CD4-positive, alpha-beta T cell treated with Interleukin-15 for 1 hour (primary cell): ENCODE data around the gene TCFL5.

Experiments
- DNase-seq: peaks from one replicate; pipeline ENCODE4 v3.0.0-alpha.2; 2020

Gene TCFL5

DNA sequence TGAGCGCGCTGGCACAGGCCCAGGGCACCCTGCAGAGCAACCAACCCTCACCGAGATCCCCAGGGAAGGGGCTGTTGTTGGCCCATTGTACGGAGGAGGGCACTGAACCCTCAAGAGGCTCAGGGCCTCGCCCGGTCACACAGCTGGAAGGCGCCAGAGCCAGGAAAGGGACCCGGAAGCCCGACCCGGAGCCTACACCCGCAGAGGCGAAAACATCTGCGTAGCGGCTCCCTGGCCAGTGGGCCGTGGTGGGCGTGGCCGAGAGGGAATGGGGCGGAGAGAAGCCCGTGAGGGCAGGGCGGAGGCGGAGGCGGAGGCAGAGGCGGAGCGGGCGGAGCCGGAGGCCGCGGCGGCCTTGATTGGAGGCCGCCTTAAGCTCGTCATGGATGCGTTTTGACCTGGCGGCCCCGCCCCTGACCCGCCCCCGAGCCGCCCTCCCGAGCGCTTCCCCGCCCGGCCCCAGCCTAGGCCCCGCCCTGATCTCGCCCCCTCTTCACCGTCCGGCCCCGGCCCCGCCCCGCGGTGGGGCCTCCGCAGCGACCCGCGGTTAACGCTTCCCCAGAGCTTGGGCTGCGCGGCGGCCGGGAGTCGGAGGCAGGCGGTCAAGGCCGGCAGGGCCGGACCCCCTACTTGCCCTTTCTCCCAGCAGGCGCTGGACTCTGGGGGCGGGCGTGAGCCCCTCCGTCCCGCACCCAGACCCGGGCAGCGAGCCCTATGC, 67.5 kb downstream of the TCFL5 start:
- peak; percentile 94 for DNase-seq

DNA sequence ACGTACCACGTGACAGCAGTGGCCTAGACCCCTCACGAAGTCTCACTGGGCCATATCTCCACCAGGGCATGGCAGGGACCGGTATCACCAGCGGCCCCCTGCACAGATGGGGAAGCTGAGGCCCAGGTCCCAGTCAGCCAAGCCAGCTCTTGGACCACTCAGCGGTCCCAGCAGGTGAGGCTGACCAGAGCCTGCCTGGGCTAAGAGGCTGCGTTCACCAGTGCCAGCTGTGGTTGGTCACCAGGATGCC, 67.9 kb downstream of the TCFL5 start:
- no peak for DNase-seq

DNA sequence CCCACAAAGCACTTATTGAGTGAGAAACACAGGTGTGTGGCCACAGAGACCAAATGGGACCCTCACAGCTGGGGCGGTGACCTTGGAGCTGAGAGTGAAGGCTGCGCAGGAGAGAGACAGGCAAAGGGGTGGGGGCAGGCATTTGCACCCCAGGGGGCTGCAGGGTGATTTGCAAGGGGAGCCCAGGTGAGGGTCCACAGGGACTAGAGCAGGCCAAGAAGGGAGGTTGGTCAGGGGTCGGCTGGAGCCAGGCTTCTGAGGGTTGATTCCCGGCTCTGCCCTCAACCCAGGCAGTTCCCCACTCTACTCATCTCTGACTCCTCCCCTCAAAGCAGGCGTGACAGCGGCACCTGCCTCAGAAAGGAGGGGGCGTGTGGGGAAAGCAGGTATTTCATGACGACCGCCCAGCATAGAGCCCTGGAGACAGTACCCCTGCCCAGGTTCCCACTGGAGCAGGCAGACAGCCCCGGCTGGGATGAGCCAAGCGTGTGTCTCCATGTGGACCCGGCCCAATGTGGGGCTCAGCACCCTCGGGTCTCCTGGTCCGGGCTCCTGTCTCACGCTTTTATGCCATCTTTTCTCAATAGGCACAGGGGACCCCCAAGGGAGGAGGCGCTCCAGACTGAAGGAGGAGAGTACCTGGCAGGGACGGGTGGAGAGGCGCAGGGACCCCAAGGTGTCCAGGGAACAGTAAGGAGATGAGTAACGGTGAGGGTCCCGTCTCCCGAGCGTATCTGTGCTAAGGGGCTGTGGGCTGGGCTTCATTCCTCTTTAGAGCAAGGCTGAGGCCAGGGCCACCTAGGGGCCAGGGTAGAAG, 68.5 kb downstream of the TCFL5 start:
- no peak for DNase-seq

DNA sequence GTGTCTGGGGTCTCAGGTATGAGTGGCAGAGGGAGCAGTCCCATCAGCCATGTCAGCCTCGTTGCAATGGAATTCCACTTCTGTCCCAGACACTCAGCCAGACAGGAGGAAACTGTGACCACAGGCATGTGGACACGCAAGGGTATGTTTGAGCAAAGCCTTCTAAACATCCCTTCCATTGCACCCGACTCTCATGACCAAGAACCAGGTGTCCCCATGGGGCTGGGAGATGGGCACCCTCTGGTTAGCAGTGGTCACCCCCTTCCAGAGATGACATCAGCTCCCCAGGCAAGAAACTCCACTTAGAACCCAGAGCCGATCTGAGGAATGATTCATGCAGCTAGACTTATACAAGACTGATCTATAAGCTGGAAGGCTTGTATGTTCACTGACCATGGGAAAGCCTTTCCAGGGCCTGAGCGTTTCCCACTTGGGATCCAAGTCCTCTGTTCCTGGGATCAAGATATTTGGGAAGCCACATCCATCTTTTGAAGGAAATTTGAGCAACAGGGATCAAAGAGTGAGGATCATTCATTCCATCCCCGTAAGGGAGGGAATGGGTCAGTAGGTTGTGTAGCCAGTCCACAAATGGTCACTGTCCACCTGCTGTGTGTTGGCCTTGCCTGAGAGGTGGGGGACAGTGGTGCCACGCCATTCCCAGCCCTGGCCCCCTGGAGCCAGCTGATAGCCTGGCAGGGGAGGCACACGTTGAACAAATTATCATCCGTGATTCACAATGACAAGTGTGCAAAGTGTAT, 69.3 kb downstream of the TCFL5 start:
- no peak for DNase-seq

DNA sequence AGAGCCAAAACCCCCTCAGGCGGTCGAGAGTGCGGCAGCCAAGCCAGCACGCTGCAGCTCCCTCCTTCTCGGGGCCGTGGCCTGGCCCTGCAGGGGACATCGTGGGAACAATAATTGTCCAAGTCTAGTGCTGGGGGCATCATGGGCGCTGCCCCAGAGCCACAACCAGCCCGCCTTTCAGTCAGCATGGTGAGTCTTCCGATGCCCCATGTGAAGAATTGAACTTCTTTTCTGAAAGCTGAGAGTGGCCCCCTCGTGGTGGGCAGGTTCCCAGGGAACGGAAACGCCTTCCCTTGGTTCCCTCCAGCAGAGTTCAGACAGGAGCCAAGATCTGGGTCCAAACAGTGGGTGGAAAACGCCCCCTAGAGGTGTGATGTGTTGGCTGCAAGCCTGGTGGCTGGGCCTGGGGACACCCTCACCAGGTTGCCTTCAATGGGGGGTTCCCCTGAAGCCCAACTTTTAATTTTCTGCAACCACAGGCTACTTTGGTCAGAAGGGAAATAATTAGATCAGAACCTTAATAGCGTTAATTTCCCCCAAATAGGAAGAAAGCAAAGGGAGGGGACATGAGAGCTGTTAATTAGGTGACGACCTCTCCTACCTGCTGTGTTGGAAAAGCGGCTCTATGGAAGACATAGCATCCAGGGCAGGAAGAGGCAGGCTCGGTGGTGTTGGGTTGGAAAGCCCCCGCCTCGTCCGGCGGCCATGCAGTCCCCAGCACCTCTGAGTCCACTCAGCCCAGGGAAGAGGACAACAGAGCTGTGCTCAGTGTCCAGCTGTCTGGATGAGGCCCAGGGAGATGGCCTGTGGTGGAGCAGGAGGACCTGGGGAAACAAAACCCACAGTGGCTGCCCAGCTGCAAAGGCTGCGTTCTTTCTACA, 70.1 kb downstream of the TCFL5 start:
- peak; percentile 72 for DNase-seq
